ENCODE results near the gene DMRTB1.

Gene DMRTB1

DNA sequence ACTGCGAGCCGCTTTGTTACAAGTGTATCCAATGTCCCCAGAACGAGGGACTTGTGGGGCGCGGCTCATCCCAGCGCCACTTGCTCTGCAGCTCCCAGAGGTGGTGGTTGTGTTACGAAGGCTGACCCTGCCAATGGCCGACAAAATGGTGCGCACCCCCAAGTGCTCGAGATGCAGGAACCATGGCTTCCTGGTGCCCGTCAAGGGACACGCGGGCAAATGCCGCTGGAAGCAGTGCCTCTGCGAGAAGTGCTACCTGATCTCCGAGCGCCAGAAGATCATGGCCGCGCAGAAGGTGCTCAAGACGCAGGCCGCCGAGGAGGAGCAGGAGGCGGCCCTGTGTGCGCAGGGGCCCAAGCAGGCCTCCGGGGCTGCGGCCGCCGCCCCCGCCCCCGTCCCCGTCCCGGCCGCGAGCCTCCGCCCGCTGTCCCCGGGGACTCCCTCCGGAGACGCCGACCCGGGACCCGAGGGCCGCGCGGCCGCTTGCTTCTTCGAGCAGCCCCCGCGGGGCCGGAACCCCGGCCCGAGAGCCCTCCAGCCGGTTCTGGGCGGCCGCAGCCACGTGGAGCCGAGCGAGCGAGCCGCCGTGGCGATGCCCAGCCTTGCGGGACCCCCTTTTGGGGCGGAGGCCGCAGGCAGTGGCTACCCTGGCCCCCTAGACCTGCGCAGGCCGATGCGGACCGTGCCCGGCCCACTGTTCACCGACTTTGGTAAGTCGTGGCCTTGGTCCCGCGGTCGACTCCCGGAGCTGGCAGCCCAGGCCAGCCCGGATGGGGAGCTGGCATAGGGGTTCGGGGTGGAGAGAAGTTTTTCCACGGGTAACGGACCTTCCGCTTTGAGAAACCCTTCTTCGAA is at the start of gene DMRTB1:
DMRTB1 (plus strand) TSS at position 79 of the 855 bp plus-strand sequence; CDS start at position 134, 55 bp downstream.
- Histone ChIP-seq H3K4me1 (no peaks in the 10 kb centered on the region), H3K4me3 (no peak within 1 kb of the TSS), H3K9me3 (no peaks in the 10 kb centered on the region), H3K27me3 (ENCODE audit: low read depth) (no peaks in the 10 kb centered on the region; the same call in 1 of the 2 replicates), H3K36me3 (replicated peaks) (no peaks in the 10 kb centered on the region)
- DNase-seq (ENCODE audit: low spot score in 2 of 2): no peak
- in situ Hi-C loops (cut with MboI; ENCODE audit: low sequenced_read_pairs): no loop called here

DNA sequence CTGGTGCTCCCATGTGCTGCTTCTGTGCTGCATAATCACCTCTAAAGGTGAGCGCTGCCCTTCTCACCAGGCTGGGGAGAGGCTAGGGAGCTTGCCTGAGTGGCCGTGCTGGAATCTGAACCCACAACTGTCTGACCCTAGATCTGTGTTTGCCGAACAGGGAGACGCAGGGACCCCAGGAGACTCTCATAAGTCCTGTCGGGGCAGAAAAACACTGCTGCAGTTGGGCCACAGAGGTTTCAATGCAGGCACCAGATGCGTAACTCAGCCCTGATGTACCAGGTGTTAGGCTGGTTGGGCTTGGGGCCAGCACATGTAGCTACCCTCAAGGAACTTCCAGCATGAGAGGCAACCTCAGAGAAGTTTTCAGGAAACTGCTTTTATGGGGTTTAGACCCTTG is 49.5 kb upstream of the DMRTB1 start:
- Histone ChIP-seq H3K9me3 (no peaks in the 10 kb centered on the region), H3K36me3 (replicated peaks) (no peaks in the 10 kb centered on the region), H3K4me3 (no peak overlapping the region), H3K4me1 (no peaks in the 10 kb centered on the region), H3K27me3 (ENCODE audit: low read depth) (no peaks in the 10 kb centered on the region)
- in situ Hi-C loops (cut with MboI; ENCODE audit: low sequenced_read_pairs): no loop called here
- DNase-seq (ENCODE audit: low spot score in 2 of 2): no peak

DNA sequence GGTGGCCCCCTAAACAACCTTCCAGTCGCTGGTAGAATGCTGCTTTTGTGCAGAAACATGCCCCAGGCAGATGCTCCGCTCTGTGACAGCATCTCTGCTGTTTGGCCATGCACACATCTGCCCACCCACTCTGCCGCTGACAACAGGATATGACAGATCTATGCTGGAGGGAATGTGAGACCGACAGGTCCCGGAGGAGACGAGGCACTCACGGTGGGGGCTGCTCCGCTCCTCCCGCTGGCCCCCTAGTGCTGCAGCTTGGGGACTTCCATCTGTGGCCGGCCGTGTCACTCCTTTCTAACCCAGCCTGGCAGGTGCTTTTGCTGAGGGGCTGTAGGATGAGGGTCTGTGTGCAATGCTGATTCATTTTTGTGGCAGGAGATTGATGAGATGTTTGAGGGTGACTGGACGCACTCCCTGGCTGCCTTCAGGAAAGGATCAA is 49.1 kb upstream of the DMRTB1 start:
- in situ Hi-C loops (cut with MboI; ENCODE audit: low sequenced_read_pairs): no loop called here
- no peak for DNase-seq (ENCODE audit: low spot score in 2 of 2)

DNA sequence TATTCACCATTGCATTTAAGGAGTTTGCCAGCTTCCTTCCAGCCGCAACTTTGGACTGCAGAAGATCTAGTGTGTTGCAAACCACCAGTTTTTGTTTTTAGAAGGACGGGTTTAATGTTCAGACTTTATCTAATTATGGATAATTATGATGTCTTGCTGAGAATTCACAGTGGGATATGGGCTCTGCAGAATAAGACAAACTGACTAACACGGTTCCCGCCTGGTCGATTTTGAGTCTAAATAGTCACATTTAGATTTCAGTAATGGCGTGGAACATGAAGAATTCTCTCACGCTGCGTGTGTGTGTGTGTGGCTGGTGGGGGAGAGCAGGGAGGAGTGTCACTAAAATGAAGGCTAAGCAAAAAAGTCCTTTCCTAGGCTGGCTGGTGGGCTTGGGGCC is 48.5 kb upstream of the DMRTB1 start:
- in situ Hi-C loops (cut with MboI; ENCODE audit: low sequenced_read_pairs): no loop called here
- no peaks in the 10 kb centered on the region for H3K36me3 ChIP-seq (replicated peaks)
- no peak for DNase-seq (ENCODE audit: low spot score in 2 of 2)
- no peaks in the 10 kb centered on the region; the same call in 1 of the 2 replicates for H3K4me1 ChIP-seq
- H3K4me3 ChIP-seq: no peak overlapping the region
- H3K27me3 ChIP-seq (ENCODE audit: low read depth): no peaks in the 10 kb centered on the region
- H3K9me3 ChIP-seq: no peaks in the 10 kb centered on the region

More for the DNA sequence above, 49.1 kb upstream of the DMRTB1 start:
- H3K36me3 ChIP-seq (replicated peaks): no peaks in the 10 kb centered on the region
- H3K27me3 ChIP-seq (ENCODE audit: low read depth): no peaks in the 10 kb centered on the region
- no peak overlapping the region for H3K4me3 ChIP-seq
- no peaks in the 10 kb centered on the region for H3K4me1 ChIP-seq
- H3K9me3 ChIP-seq: no peaks in the 10 kb centered on the region

DNA sequence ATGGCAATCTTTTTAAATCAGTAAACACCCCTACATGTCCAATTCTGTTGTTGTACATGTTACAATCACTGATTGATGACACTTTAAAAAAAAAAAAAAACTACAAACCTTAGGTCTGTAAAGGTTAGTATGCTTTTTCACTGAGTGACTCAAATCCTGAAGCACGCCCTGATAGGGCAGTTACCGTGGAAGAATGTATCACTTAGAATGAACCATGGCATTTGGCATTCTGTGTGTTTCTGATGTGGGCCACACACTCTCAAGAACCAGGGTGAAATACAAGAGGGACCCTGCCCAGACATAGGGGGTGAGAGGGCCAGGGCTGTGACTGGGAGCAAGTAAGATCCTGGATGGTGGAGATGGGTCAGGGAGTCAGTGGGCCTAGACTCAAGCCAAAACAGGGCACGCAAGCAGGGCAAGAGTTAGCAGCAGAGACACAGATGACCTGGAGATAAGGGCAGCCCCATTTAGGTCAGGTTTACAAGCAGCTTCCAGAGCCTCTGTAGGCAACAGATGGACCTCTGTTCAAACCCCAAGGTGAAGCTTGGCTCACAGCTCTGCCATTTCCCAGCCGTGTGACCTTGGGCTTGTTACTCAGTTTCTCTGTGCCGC is 47.6 kb upstream of the DMRTB1 start:
- no peak for DNase-seq (ENCODE audit: low spot score in 2 of 2)
- Histone ChIP-seq H3K27me3 (ENCODE audit: low read depth) (no peaks in the 10 kb centered on the region), H3K4me1 (peaks cover 9% of the 10 kb centered on the region), H3K36me3 (replicated peaks) (no peaks in the 10 kb centered on the region), H3K9me3 (no peaks in the 10 kb centered on the region), H3K4me3 (no peak overlapping the region)
- in situ Hi-C loops (cut with MboI; ENCODE audit: low sequenced_read_pairs): no loop called here

DNA sequence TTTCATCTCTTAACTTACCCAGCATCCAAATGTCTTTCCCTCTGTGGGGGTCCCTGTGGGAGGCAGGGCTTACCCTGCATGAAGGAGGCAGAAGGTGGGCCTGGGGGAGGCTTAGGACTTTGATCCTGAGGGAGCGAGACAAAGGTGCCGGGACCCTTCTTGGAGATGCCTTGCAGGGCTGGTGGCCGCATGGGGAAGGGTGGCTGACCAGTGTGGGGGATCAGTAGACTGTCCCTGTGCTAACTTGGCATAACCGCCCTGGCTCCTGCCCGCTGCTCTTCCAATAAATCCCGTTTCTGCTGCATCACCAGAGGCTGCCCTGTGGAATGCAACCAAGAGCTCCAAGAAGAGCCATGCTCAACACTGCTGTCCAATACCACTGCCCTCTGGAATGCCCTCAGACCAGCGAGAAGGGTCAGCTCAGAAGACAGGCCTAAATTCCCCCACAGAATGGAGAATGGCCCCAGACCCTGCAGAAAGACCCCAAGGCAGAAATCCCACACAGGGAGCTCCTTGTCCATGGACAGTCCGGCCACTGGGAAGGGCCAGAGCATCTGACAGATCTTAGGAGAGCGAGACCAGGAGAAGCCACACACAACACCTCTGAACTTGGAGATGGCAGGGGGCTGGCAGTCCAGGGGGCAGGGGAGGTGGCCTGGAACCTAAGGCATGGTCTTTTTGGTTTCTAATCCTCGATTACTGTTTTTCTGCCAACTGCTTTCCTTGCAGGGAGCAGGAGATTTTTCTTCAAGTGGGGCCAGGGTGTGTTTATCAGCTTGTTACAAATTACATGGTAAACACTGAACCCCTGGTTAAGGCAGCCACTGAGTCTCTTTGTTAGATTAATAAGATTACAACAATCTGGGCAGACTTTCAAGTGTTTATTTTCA is 46.7 kb upstream of the DMRTB1 start:
- in situ Hi-C loops (cut with MboI; ENCODE audit: low sequenced_read_pairs): no loop called here
- no peak overlapping the region for H3K4me3 ChIP-seq
- H3K36me3 ChIP-seq (replicated peaks): no peaks in the 10 kb centered on the region
- H3K9me3 ChIP-seq: no peaks in the 10 kb centered on the region
- no peak for DNase-seq (ENCODE audit: low spot score in 2 of 2)
- H3K4me1 ChIP-seq: peaks cover 12% of the 10 kb centered on the region
- no peaks in the 10 kb centered on the region for H3K27me3 ChIP-seq (ENCODE audit: low read depth)

DNA sequence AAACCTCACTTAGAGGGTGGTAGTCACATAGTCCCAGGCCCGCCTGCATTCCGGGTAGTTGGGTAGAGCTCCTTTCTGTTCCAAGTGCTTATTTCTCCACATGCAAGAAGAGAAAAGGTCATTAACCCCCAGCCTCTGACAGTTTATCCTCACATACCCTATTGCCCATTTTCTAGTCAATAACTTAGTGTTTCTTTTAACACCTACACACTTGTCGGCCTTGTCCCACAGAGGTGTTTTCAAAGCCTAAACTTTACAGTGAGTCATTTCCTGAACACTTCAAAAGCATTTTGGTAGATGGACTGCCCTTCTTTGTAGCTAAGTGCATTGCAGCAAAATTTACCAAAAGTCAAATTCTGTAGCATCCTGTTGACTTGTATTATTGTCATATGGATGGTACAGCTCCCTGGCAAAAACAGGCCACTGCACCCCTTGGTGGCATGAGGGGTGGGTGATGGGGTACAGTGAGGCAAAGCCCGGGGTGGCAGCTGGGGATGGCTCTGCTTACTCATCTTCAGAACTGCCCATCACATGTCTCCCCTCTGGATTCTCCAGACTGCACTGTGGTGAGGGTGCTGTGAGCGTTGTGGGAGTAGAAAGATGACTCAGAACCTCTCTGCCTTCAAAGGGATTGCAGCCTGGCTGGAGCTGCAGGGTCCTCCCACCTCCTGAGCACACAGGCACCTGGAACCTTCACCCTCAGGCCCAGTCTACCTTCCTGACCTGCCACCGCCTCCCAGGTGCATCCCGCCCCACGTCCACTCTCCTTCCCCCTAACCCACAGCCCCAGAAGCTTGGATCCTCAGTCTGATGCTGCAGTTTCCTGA is 45.8 kb upstream of the DMRTB1 start:
- Histone ChIP-seq H3K36me3 (replicated peaks) (no peaks in the 10 kb centered on the region), H3K4me3 (no peak overlapping the region), H3K4me1 (peaks cover 12% of the 10 kb centered on the region), H3K27me3 (ENCODE audit: low read depth) (no peaks in the 10 kb centered on the region), H3K9me3 (no peaks in the 10 kb centered on the region)
- in situ Hi-C loops (cut with MboI; ENCODE audit: low sequenced_read_pairs): no loop called here
- DNase-seq (ENCODE audit: low spot score in 2 of 2): no peak

DNA sequence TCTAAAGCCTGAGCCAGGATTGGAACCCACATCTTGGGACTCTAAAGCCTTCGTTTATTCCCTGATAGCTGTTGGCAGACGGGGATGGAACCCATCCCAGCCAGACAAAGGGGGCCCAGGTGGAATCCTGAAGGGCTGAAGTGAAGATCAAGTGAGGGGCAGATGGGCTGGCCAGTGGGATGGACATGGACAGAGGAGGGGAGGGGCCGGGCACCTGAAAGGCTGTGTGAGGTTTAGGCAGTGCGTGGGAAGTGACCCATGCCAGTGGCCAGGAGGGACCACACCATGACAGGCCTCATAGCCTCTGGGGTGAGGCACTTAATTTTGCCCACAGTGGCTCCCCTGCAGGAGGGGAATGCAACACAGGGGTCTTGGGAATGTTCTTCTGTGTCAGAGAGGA is 44.6 kb upstream of the DMRTB1 start:
- no peak for DNase-seq (ENCODE audit: low spot score in 2 of 2)
- H3K27me3 ChIP-seq (ENCODE audit: low read depth): no peaks in the 10 kb centered on the region
- peaks cover 14% of the 10 kb centered on the region for H3K4me1 ChIP-seq
- in situ Hi-C loops (cut with MboI; ENCODE audit: low sequenced_read_pairs): no loop called here
- no peaks in the 10 kb centered on the region for H3K36me3 ChIP-seq (replicated peaks)
- H3K4me3 ChIP-seq: no peak overlapping the region
- H3K9me3 ChIP-seq: no peaks in the 10 kb centered on the region

DNA sequence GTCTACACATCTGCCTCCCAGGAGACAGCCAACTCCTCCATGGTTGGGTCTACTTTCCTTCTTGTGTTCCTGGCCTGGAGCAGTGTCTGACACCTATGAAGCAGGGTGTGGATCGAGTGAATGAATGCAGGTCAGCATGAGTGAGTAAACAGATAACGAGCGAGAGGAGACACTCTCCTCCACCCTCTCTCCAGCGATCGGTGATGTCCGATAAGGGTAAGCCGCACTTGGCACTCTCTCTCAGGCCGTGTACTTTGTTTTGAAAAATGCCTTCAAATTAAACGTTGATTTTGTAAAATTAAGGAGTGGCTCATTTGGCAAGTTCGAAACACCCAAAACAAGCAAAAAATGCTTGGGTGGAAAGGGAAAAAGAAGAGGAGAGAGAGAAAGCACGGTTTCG is 43.8 kb upstream of the DMRTB1 start:
- H3K4me3 ChIP-seq: no peak overlapping the region
- DNase-seq (ENCODE audit: low spot score in 2 of 2): no peak
- H3K9me3 ChIP-seq: no peaks in the 10 kb centered on the region
- no peaks in the 10 kb centered on the region for H3K27me3 ChIP-seq (ENCODE audit: low read depth)
- in situ Hi-C loops (cut with MboI; ENCODE audit: low sequenced_read_pairs): no loop called here
- H3K4me1 ChIP-seq: peaks cover 14% of the 10 kb centered on the region
- H3K36me3 ChIP-seq (replicated peaks): no peaks in the 10 kb centered on the region

DNA sequence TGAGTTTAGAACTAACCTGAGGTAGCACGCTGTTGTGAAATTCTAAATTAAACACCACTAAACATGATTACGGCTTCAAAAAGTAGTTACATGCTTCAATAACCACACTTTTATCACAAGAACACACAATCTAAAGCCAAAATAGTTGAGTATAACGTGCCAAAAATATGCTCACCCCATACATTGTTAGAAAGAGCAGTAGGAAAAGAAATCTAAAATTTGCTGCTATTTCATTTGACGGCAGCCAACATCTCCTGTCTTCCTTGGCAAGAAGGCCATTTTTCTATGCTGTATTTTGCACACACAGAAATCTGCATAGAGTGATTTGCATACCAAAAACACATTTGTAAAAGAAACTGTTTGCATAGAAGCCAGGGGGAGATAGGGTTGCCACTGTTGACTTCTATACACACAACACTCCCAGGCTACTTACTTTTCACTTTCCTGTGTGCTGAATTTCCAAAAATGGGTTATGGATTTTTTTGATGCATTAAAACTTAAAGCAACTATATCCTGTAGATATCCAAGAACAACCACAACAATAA is 42.9 kb upstream of the DMRTB1 start:
- in situ Hi-C loops (cut with MboI; ENCODE audit: low sequenced_read_pairs): no loop called here
- Histone ChIP-seq H3K27me3 (ENCODE audit: low read depth) (no peaks in the 10 kb centered on the region), H3K4me1 (peaks cover 14% of the 10 kb centered on the region), H3K4me3 (no peak overlapping the region), H3K36me3 (replicated peaks) (no peaks in the 10 kb centered on the region), H3K9me3 (no peaks in the 10 kb centered on the region)
- DNase-seq (ENCODE audit: low spot score in 2 of 2): peak in 1 of 2 experiments; percentile 34

DNA sequence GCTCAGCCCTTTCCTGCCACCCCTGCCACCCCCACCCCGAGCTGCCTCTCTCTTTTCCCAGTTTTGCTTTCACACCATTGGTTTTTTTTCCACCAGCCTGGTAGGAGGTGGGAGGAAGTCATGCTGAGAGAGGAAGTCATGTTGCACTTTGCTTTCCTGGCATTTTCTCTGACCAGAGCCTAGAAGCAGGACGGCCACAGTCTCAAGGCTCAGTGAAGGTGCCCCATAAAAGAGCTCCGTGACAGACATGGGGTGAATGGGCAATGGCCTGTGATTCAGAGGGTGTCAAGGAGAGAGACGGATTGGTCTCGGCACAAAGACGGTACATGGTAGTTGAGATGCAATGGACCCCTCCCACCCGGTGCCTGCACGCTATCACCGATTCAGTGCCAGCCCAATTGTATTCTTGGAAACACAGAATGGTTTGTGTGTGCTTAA is 42.1 kb upstream of the DMRTB1 start:
- in situ Hi-C loops (cut with MboI; ENCODE audit: low sequenced_read_pairs): no loop called here
- Histone ChIP-seq H3K36me3 (replicated peaks) (no peaks in the 10 kb centered on the region), H3K4me3 (no peak overlapping the region), H3K27me3 (ENCODE audit: low read depth) (no peaks in the 10 kb centered on the region), H3K9me3 (no peaks in the 10 kb centered on the region), H3K4me1 (peaks cover 14% of the 10 kb centered on the region)
- DNase-seq (ENCODE audit: low spot score in 2 of 2): no peak

DNA sequence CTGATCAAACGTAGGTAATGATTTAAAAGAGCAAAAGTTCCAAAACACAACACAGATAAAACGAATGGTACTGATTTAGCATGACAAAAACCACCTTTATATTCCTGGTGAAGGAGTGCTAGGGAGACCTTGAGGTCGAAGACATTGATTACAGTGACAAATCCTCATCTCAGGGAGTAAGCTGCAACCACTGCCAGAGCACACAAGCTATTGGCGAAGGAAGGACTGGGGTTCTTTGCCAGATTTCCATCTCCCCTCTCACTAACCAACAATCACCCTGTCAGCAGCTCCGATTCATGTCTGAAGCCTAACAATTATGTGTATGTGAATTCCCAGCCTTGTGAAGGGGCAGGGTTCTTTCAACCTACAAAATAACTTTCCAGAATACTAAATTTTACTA is 40.2 kb upstream of the DMRTB1 start:
- no peaks in the 10 kb centered on the region for H3K27me3 ChIP-seq (ENCODE audit: low read depth)
- peaks cover 14% of the 10 kb centered on the region for H3K4me1 ChIP-seq
- in situ Hi-C loops (cut with MboI; ENCODE audit: low sequenced_read_pairs): no loop called here

DNA sequence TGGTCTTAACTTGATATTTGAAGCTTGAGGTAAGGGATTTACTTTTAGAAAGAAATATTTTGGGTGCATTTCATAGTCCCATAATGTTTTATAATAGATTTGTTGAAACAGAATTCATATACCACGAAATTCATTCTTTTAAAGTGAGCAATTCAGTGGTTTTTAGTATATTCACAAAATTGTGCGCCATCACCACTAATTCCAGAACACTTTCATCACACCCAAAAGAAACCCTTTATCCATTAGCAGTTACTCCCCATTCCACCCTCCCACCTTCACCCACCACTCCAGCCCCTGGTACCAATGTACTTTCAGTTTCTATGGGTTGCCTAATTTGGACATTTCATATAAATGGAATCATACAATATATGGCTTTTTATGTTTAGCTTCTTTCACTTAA is 38.9 kb upstream of the DMRTB1 start:
- no peaks in the 10 kb centered on the region for H3K36me3 ChIP-seq (replicated peaks)
- DNase-seq (ENCODE audit: low spot score in 2 of 2): no peak
- H3K4me1 ChIP-seq: peaks cover 14% of the 10 kb centered on the region
- H3K9me3 ChIP-seq: no peaks in the 10 kb centered on the region
- no peak overlapping the region for H3K4me3 ChIP-seq
- in situ Hi-C loops (cut with MboI; ENCODE audit: low sequenced_read_pairs): no loop called here
- no peaks in the 10 kb centered on the region for H3K27me3 ChIP-seq (ENCODE audit: low read depth)

More for the DNA sequence above, 40.2 kb upstream of the DMRTB1 start:
- peak in 1 of 2 experiments; percentile 22 for DNase-seq (ENCODE audit: low spot score in 2 of 2)
- H3K36me3 ChIP-seq (replicated peaks): no peaks in the 10 kb centered on the region
- H3K9me3 ChIP-seq: no peaks in the 10 kb centered on the region
- H3K4me3 ChIP-seq: no peak overlapping the region
